Spleen (tissue), 7 donors: ENCODE data around the gene NFIA.

Experiments
- POLR2A ChIP-seq, 3 donors: fragments of 450-650 bp; IDR thresholded peaks; one replicate each; pipeline ENCODE4 v1.5.1; 2017; ENCODE audit warnings: antibody characterized with exemption in 3 of 3, mild to moderate bottlenecking in 1 of 3
- POLR2AphosphoS5 ChIP-seq, 3 donors: sonication (generic); formaldehyde crosslinking; IDR thresholded peaks; one replicate each; pipeline ENCODE4 v1.5.1; 2017; ENCODE audit warnings: antibody characterized with exemption in 3 of 3
- TF ChIP-seq, protein P1 (sequence below), 11 experiments: fragments of 200-600 bp in 7 of 11; fragments of 450-650 bp in 4 of 11; sonication (generic) in 4 of 11; IDR thresholded peaks in 8 of 11; conservative IDR thresholded peaks in 3 of 11; 1 replicate in 7 of 11; 2 replicates in 4 of 11; pipeline versions ENCODE4 v1.4.0 to v1.8.0; 2016 to 2021; ENCODE audit warnings: antibody characterized with exemption in 11 of 11, inconsistent platforms in 4 of 11, mild to moderate bottlenecking in 1 of 11
- donor health status: DM: no; HTN: no; CAD: no; lungs with moderate emphysema.
- donor health status: DM: no; HTN: no; CAD: no.
- donor health status: DM: no; HTN: no; CAD: no.

DNA sequence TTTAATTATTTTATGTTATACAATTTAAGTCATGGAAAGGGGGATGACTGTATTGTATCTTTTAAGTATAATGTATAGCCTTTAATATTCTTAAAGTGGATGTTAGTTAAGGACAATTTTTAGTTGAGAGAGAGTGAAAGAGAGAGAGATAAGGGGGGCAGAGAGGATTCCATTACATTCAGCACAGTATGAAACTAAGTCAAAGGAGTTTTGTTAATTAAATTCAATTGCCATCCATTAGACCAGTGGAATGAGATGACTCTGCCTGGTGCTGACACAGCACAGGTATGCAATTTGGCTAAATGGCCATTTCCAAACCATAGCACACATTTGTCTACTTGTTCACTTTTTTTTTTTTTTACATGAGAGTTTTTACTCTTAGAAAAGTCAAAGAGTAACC, 27.5 kb downstream of the NFIA start:
- no peak for TF ChIP-seq POLR2AphosphoS5 (IDR thresholded peaks at IDR 0.05)
- TF ChIP-seq POLR2A (IDR thresholded peaks at IDR 0.05) = no peak
- TF ChIP-seq, protein P1, sequence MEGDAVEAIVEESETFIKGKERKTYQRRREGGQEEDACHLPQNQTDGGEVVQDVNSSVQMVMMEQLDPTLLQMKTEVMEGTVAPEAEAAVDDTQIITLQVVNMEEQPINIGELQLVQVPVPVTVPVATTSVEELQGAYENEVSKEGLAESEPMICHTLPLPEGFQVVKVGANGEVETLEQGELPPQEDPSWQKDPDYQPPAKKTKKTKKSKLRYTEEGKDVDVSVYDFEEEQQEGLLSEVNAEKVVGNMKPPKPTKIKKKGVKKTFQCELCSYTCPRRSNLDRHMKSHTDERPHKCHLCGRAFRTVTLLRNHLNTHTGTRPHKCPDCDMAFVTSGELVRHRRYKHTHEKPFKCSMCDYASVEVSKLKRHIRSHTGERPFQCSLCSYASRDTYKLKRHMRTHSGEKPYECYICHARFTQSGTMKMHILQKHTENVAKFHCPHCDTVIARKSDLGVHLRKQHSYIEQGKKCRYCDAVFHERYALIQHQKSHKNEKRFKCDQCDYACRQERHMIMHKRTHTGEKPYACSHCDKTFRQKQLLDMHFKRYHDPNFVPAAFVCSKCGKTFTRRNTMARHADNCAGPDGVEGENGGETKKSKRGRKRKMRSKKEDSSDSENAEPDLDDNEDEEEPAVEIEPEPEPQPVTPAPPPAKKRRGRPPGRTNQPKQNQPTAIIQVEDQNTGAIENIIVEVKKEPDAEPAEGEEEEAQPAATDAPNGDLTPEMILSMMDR (IDR thresholded peaks at IDR 0.05 in 8 of 11, conservative IDR thresholded peaks at IDR 0.05 in 3 of 11) = no peak
